ENCODE results near the gene PCBD1.

The PCBD1 gene

DNA sequence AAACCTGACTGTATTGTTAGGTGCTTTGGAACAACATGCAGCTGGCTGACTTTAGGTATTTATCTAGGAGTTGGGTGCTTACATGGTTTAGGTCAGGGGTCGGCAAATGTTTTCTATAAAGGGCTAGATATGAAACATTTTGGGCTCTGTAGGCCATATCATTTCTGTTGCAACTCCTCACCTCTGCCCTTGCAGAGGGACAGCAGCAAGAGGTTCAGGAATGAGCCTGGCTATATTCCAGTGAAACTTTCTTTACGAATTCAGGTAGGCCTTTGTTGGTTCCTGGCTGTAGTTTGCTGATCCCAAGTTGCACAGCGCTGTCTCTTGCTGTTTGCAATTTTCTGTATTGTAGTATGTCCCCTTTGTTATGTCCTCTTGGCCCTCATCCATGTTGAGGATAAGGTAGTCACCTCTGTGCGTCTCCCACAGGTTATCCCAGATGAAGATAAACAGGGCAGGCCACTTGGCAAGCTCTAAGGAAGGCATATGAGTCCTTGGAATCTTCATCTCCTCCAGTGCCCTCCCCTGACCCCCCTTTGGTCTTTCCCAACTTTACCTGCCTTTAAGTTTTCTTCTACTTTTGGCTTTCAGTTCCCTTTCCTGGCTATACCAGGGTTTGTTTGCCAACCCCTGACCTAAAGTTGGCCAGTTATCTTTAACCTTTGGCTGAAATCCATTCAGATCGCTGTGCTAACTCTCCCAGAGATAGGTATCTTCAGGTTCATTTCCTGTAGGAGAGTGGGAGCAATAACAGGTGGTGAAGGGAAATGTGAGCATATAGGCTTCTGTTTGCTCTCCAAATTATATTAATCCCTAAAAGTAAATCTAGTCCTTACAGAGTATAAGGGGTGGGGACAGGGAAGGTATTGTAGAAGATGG, 36.5 kb downstream of the PCBD1 start:
- no CpG with 5 or more reads among the region's 5 CpGs for WGBS (ENCODE audit: extremely low coverage, insufficient coverage, low lambda C conversion rate)

DNA sequence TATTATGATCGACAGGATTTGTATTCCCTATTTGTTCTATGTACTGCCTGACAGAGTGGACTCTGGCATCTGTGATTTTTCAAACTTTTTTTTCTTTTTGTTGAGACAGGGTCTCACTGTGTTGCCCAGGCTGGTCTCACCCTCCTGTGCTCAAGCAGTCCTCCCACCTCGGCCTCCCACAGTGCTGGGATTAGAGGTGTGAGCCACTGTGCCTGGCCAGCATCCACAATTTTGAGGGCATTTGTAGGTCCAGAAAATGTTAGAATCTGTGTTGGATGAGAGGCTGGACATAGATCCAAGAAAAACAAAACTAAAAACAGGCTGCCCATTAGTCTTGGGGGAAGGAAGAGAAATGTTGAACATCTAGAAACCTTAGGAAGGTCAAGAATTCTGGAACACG, 38.3 kb downstream of the PCBD1 start:
- H3K79me2 ChIP-seq (ENCODE audit: control insufficient read depth, insufficient read depth, low read length) = no peaks in the 10 kb centered on the region
- H3K9ac ChIP-seq (ENCODE audit: low read length) = no peak overlapping the region
- H2BK120ac ChIP-seq (ENCODE audit: low read depth, low read length) = no peak overlapping the region
- no peak overlapping the region for H3K27ac ChIP-seq (ENCODE audit: low read depth, low read length)
- no peaks in the 10 kb centered on the region for H3K4me1 ChIP-seq (ENCODE audit: control insufficient read depth, low read depth, low read length)
- no peaks in the 10 kb centered on the region for H3K79me1 ChIP-seq (ENCODE audit: low read length)
- no peak overlapping the region for H3K56ac ChIP-seq (ENCODE audit: low read length)
- H3K4me2 ChIP-seq (ENCODE audit: low read length) = no peak overlapping the region
- H4K5ac ChIP-seq (ENCODE audit: low read length) = no peak overlapping the region
- H3K18ac ChIP-seq (ENCODE audit: low read length) = no peak overlapping the region
- H3K36me3 ChIP-seq (ENCODE audit: control insufficient read depth, insufficient read depth, low read length) = peaks cover 5% of the 10 kb centered on the region
- no peak overlapping the region for H4K8ac ChIP-seq (ENCODE audit: low read depth, low read length)
- H2BK5ac ChIP-seq (ENCODE audit: low read length) = no peak overlapping the region
- no CpG with 5 or more reads among the region's 3 CpGs for WGBS (ENCODE audit: extremely low coverage, insufficient coverage, low lambda C conversion rate)
- DNase-seq = no peak
- H3K27me3 ChIP-seq (ENCODE audit: insufficient read depth, low read length, poor library complexity) = no peaks in the 10 kb centered on the region
- no peak overlapping the region for H3K4me3 ChIP-seq (ENCODE audit: low read length)
- no peak overlapping the region for H2AK5ac ChIP-seq (ENCODE audit: low read length)
- no peak overlapping the region for H2BK15ac ChIP-seq (replicated peaks; ENCODE audit: low read depth)
- no peak overlapping the region for H3K4ac ChIP-seq (ENCODE audit: low read depth, low read length)
- H3K23ac ChIP-seq (ENCODE audit: low read length) = no peak overlapping the region

More for the DNA sequence above, 36.5 kb downstream of the PCBD1 start:
- Histone ChIP-seq H4K5ac (ENCODE audit: low read length) (no peak overlapping the region), H3K36me3 (ENCODE audit: control insufficient read depth, insufficient read depth, low read length) (peaks cover 5% of the 10 kb centered on the region), H3K23ac (ENCODE audit: low read length) (no peak overlapping the region), H3K56ac (ENCODE audit: low read length) (no peak overlapping the region), H3K27ac (ENCODE audit: low read depth, low read length) (no peak overlapping the region), H3K9ac (ENCODE audit: low read length) (no peak overlapping the region), H2BK5ac (ENCODE audit: low read length) (no peak overlapping the region), H2BK120ac (ENCODE audit: low read depth, low read length) (no peak overlapping the region), H3K4me3 (ENCODE audit: low read length) (no peak overlapping the region), H4K8ac (ENCODE audit: low read depth, low read length) (no peak overlapping the region), H2BK15ac (replicated peaks; ENCODE audit: low read depth) (no peak overlapping the region), H3K27me3 (ENCODE audit: insufficient read depth, low read length, poor library complexity) (no peaks in the 10 kb centered on the region), H2AK5ac (ENCODE audit: low read length) (no peak overlapping the region), H3K79me2 (ENCODE audit: control insufficient read depth, insufficient read depth, low read length) (no peaks in the 10 kb centered on the region), H3K4me1 (ENCODE audit: control insufficient read depth, low read depth, low read length) (no peaks in the 10 kb centered on the region), H3K79me1 (ENCODE audit: low read length) (no peaks in the 10 kb centered on the region), H3K4me2 (ENCODE audit: low read length) (no peak overlapping the region), H3K18ac (ENCODE audit: low read length) (no peak overlapping the region), H3K4ac (ENCODE audit: low read depth, low read length) (no peak overlapping the region)
- DNase-seq = no peak

DNA sequence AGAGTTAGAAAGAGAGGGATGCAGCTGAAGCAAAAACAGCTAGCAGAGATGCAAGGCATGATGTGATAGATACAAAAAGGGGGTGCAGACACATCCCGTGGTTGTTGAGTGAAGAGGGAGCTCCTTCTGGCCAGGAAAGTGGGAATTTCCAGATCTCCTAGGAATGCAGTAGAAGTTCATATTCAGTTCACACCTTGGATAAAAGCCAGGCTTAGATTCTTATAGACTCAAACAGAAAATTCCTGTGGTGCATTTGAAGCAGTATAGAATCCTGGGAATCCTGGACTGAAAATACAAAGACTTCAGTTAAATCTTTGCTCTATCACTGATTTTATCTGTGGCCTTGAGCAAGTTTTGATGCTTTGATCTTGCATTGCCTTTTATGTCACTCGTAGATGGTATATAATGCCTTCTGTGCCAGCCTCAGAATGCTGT, 38.8 kb downstream of the PCBD1 start:
- no peak overlapping the region for H3K27ac ChIP-seq (ENCODE audit: low read depth, low read length)
- H3K18ac ChIP-seq (ENCODE audit: low read length) = no peak overlapping the region
- H3K56ac ChIP-seq (ENCODE audit: low read length) = no peak overlapping the region
- H3K79me2 ChIP-seq (ENCODE audit: control insufficient read depth, insufficient read depth, low read length) = no peaks in the 10 kb centered on the region
- no peak overlapping the region for H4K5ac ChIP-seq (ENCODE audit: low read length)
- H3K79me1 ChIP-seq (ENCODE audit: low read length) = no peaks in the 10 kb centered on the region
- H4K8ac ChIP-seq (ENCODE audit: low read depth, low read length) = no peak overlapping the region
- H3K23ac ChIP-seq (ENCODE audit: low read length) = no peak overlapping the region
- H3K36me3 ChIP-seq (ENCODE audit: control insufficient read depth, insufficient read depth, low read length) = peaks cover 5% of the 10 kb centered on the region
- no peak overlapping the region for H2BK5ac ChIP-seq (ENCODE audit: low read length)
- H3K4ac ChIP-seq (ENCODE audit: low read depth, low read length) = no peak overlapping the region
- H2BK15ac ChIP-seq (replicated peaks; ENCODE audit: low read depth) = no peak overlapping the region
- WGBS (ENCODE audit: extremely low coverage, insufficient coverage, low lambda C conversion rate) = no CpG with 5 or more reads among the region's 2 CpGs
- no peaks in the 10 kb centered on the region for H3K4me1 ChIP-seq (ENCODE audit: control insufficient read depth, low read depth, low read length)
- no peak overlapping the region for H2BK120ac ChIP-seq (ENCODE audit: low read depth, low read length)
- H3K4me3 ChIP-seq (ENCODE audit: low read length) = no peak overlapping the region
- no peak overlapping the region for H3K4me2 ChIP-seq (ENCODE audit: low read length)
- no peak for DNase-seq
- H3K27me3 ChIP-seq (ENCODE audit: insufficient read depth, low read length, poor library complexity) = no peaks in the 10 kb centered on the region
- no peak overlapping the region for H2AK5ac ChIP-seq (ENCODE audit: low read length)
- no peak overlapping the region for H3K9ac ChIP-seq (ENCODE audit: low read length)

DNA sequence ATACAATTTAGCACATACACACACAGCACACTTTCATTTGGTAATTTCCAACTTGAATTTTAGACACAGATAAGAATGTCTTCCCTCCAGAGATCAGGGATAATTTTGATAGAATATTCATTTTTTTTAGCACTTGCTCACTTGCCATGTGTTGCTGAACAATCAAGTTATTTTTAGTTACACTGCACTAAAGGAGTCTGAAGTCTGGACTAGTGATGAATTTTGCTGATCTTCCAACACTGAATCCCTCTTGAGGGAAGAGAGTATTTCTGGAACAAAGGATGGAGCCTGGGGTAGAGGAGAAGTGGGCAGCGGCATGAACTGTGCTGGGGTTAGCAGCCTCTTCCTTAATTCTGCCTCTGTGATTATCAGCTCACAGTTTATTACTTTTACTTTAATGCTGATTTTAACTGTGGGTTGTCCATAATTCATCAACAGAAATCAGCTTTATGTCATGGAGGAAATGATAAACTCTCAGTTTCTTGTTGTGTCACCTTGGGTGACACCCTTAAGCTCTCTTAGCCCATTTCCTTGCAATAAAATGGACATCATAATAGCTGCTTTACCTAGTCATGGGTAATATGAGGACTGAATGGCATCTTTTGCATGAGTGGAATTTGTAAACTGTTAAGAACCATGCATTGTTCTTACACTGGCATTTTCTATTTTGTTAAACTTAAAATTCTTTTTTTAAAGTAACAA, 40.6 kb downstream of the PCBD1 start:
- no peaks in the 10 kb centered on the region for H3K27me3 ChIP-seq (ENCODE audit: insufficient read depth, low read length, poor library complexity)
- no peak for DNase-seq
- no peak overlapping the region for H3K18ac ChIP-seq (ENCODE audit: low read length)
- H2BK120ac ChIP-seq (ENCODE audit: low read depth, low read length) = no peak overlapping the region
- H3K23ac ChIP-seq (ENCODE audit: low read length) = no peak overlapping the region
- H2BK15ac ChIP-seq (replicated peaks; ENCODE audit: low read depth) = no peak overlapping the region
- H3K9ac ChIP-seq (ENCODE audit: low read length) = no peak overlapping the region
- H3K56ac ChIP-seq (ENCODE audit: low read length) = no peak overlapping the region
- no peak overlapping the region for H2AK5ac ChIP-seq (ENCODE audit: low read length)
- no peak overlapping the region for H3K4me2 ChIP-seq (ENCODE audit: low read length)
- peaks cover 4% of the 10 kb centered on the region for H3K79me1 ChIP-seq (ENCODE audit: low read length)
- no peak overlapping the region for H3K27ac ChIP-seq (ENCODE audit: low read depth, low read length)
- no peaks in the 10 kb centered on the region for H3K4me1 ChIP-seq (ENCODE audit: control insufficient read depth, low read depth, low read length)
- no peak overlapping the region for H2BK5ac ChIP-seq (ENCODE audit: low read length)
- no peak overlapping the region for H3K4me3 ChIP-seq (ENCODE audit: low read length)
- no peak overlapping the region for H3K4ac ChIP-seq (ENCODE audit: low read depth, low read length)
- H3K36me3 ChIP-seq (ENCODE audit: control insufficient read depth, insufficient read depth, low read length) = peaks cover 5% of the 10 kb centered on the region
- no peaks in the 10 kb centered on the region for H3K79me2 ChIP-seq (ENCODE audit: control insufficient read depth, insufficient read depth, low read length)
- no peak overlapping the region for H4K5ac ChIP-seq (ENCODE audit: low read length)
- no CpG with 5 or more reads among the region's 1 CpG for WGBS (ENCODE audit: extremely low coverage, insufficient coverage, low lambda C conversion rate)
- H4K8ac ChIP-seq (ENCODE audit: low read depth, low read length) = no peak overlapping the region

DNA sequence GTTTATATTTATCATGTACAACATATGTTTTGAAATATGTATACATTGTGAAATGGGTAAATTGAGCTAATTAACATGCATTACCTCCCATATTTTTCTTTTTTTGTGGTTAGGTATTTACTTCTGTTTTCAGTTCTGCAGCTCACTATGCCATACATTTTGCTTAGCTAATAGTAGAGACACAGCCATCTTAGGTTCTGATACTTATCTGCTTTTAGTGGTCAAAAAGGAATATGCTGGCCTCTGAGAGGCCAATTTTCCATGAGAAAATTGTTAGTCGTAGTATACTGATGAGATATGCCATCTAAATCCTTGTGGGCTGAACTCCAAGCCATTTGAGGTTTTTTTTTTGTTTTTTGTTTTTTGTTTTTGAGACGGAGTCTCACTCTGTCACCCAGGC, 41.6 kb downstream of the PCBD1 start:
- H3K4ac ChIP-seq (ENCODE audit: low read depth, low read length) = no peak overlapping the region
- no peak overlapping the region for H3K4me3 ChIP-seq (ENCODE audit: low read length)
- H3K18ac ChIP-seq (ENCODE audit: low read length) = no peak overlapping the region
- H4K5ac ChIP-seq (ENCODE audit: low read length) = no peak overlapping the region
- H3K4me2 ChIP-seq (ENCODE audit: low read length) = no peak overlapping the region
- no peak for DNase-seq
- H3K27ac ChIP-seq (ENCODE audit: low read depth, low read length) = no peak overlapping the region
- H2BK5ac ChIP-seq (ENCODE audit: low read length) = no peak overlapping the region
- H2AK5ac ChIP-seq (ENCODE audit: low read length) = no peak overlapping the region
- no peaks in the 10 kb centered on the region for H3K27me3 ChIP-seq (ENCODE audit: insufficient read depth, low read length, poor library complexity)
- no peak overlapping the region for H3K9ac ChIP-seq (ENCODE audit: low read length)
- no peak overlapping the region for H2BK15ac ChIP-seq (replicated peaks; ENCODE audit: low read depth)
- peaks cover 5% of the 10 kb centered on the region for H3K36me3 ChIP-seq (ENCODE audit: control insufficient read depth, insufficient read depth, low read length)
- no CpG with 5 or more reads among the region's 2 CpGs for WGBS (ENCODE audit: extremely low coverage, insufficient coverage, low lambda C conversion rate)
- H3K23ac ChIP-seq (ENCODE audit: low read length) = no peak overlapping the region
- H4K8ac ChIP-seq (ENCODE audit: low read depth, low read length) = no peak overlapping the region
- H3K56ac ChIP-seq (ENCODE audit: low read length) = no peak overlapping the region
- peaks cover 9% of the 10 kb centered on the region for H3K79me1 ChIP-seq (ENCODE audit: low read length)
- H3K79me2 ChIP-seq (ENCODE audit: control insufficient read depth, insufficient read depth, low read length) = peaks cover 4% of the 10 kb centered on the region
- H2BK120ac ChIP-seq (ENCODE audit: low read depth, low read length) = no peak overlapping the region
- H3K4me1 ChIP-seq (ENCODE audit: control insufficient read depth, low read depth, low read length) = no peaks in the 10 kb centered on the region

Measured in mesendoderm (in vitro differentiated cells).